AG04449 (cell line): ENCODE results near the gene TUBG1.
"Not testable (repeated sequence)": the region's sequence is repeated elsewhere in the genome, so short reads cannot be mapped to it uniquely, and the experiment has no call there.

Source experiments
- CTCF ChIA-PET: fragments of 350-600 bp; formaldehyde crosslinking; extraction: SDS; loops from one replicate; lab custom pipeline; 2021; ENCODE audit warnings: antibody characterized with exemption; lab: Yijun Ruan, JAX
- POLR2A ChIA-PET: fragments of 400-600, 350-600 bp; formaldehyde crosslinking; extraction: SDS; loops from one replicate; lab custom pipeline; 2020; ENCODE audit warnings: antibody characterized with exemption, inconsistent platforms; lab: Yijun Ruan, JAX
- DNase-seq: peaks from one replicate; pipeline ENCODE4 v3.0.0-alpha.2; 2010; ENCODE audit warnings: low read depth, low spot score
- H3K4me3 ChIP-seq: 2 replicates; pipeline ENCODE4 v1.5.1; 2011; ENCODE audit warnings: low read depth, mild to moderate bottlenecking, control low read depth, low read length
- TF ChIP-seq, protein P1 (sequence below): IDR thresholded peaks from one replicate; pipeline ENCODE4 v1.5.1; 2011; ENCODE audit warnings: mild to moderate bottlenecking, moderate library complexity, low read length, control low read depth, inconsistent platforms; ENCODE audit not compliant: insufficient read depth; ENCODE audit errors: missing control alignments

Gene TUBG1

DNA sequence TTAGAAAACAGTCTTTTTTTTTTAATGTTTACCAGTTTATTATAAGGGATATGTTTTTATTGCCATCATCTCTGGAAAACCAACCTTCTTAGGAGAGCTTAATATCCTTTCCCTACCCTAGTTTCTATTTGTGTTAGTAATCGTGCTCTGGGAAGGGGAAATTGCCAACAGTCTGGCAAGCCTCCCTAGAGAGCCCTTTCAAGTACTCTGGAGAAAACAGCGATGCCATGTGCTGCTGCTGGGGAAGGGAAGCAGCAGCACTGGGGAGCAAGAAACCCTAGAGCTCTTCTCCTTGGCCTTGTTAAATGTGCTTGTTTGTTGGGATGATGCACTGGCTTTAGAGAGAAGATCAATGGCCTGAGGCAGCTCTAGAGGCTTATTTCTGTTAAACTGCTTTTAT, 10.6 kb upstream of the TUBG1 start:
- TF ChIP-seq, protein P1, sequence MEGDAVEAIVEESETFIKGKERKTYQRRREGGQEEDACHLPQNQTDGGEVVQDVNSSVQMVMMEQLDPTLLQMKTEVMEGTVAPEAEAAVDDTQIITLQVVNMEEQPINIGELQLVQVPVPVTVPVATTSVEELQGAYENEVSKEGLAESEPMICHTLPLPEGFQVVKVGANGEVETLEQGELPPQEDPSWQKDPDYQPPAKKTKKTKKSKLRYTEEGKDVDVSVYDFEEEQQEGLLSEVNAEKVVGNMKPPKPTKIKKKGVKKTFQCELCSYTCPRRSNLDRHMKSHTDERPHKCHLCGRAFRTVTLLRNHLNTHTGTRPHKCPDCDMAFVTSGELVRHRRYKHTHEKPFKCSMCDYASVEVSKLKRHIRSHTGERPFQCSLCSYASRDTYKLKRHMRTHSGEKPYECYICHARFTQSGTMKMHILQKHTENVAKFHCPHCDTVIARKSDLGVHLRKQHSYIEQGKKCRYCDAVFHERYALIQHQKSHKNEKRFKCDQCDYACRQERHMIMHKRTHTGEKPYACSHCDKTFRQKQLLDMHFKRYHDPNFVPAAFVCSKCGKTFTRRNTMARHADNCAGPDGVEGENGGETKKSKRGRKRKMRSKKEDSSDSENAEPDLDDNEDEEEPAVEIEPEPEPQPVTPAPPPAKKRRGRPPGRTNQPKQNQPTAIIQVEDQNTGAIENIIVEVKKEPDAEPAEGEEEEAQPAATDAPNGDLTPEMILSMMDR, result no peak
- H3K4me3 ChIP-seq, result no peak overlapping the region
- no peak for DNase-seq
- POLR2A ChIA-PET, result interaction anchor here (0.9 kb wide), 1 partner anchor 11 kb away, joined by 3 read pairs; the partner anchor contains the start of genes RETREG3 and TUBG1
- CTCF ChIA-PET, result interaction anchor here (0.8 to 2.5 kb wide), 4 partner anchors 10 to 21 kb away, joined by 3 to 8 read pairs (median 7); partner anchors contain the start of genes PSMC3IP, RETREG3 and TUBG1

DNA sequence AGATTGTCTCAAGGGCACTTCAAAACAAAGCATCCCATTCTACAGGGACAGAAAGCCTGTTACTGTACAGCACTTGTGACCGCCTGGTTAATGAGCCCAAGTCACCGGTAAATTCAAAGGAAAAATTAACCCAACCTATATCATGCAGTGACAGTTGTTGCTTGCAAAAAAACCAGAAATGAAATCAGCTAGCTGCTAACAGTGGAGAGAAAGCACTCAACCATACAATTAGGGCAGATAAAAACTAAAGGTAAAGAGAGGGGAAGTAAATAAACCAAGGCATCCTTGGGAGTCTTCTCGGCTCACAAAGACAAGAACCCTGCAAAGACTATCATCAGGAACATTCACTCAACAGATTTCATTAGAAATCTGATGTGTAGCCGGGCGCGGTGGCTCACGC, 6.2 kb upstream of the TUBG1 start:
- DNase-seq, result no peak
- POLR2A ChIA-PET, result no interaction called here
- TF ChIP-seq, protein P1, result no peak
- no peak overlapping the region for H3K4me3 ChIP-seq
- CTCF ChIA-PET, result interaction anchor here (3.2 kb wide), 1 partner anchor 25 kb away, joined by 18 read pairs; the partner anchor contains the start of gene PSMC3IP

DNA sequence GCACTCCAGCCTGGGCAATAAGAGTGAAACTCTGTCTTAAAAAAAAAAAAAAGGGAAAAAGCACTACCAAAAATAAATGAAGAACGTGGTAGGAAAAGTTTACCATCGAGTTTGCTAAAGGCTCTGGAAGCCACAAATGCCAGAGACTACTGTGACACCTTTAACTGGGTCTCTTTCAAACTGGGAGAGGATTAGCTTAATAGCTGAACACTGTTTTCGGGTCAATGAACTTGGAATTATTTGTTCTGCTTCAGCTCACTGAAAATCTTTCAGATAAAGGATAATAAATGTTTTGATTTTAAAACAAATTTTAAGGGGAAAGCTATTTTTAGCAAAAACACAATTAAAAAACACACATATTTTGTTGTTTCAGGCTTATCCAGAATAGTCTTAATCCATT, 1.7 kb upstream of the TUBG1 start:
- peak overlapping the region; percentile 96 for H3K4me3 ChIP-seq
- POLR2A ChIA-PET, result interaction anchor here (2.0 kb wide), 1 partner anchor 30 kb away, joined by 6 read pairs; the partner anchor contains the start of gene PSMC3IP
- TF ChIP-seq, protein P1, result no peak
- DNase-seq, result no peak
- CTCF ChIA-PET, result interaction anchor here (0.6 to 2.5 kb wide), 8 partner anchors 27 to 590 kb away, joined by 3 to 19 read pairs (median 4); partner anchors contain the start of genes PLEKHH3, PSMC3IP and RAMP2

DNA sequence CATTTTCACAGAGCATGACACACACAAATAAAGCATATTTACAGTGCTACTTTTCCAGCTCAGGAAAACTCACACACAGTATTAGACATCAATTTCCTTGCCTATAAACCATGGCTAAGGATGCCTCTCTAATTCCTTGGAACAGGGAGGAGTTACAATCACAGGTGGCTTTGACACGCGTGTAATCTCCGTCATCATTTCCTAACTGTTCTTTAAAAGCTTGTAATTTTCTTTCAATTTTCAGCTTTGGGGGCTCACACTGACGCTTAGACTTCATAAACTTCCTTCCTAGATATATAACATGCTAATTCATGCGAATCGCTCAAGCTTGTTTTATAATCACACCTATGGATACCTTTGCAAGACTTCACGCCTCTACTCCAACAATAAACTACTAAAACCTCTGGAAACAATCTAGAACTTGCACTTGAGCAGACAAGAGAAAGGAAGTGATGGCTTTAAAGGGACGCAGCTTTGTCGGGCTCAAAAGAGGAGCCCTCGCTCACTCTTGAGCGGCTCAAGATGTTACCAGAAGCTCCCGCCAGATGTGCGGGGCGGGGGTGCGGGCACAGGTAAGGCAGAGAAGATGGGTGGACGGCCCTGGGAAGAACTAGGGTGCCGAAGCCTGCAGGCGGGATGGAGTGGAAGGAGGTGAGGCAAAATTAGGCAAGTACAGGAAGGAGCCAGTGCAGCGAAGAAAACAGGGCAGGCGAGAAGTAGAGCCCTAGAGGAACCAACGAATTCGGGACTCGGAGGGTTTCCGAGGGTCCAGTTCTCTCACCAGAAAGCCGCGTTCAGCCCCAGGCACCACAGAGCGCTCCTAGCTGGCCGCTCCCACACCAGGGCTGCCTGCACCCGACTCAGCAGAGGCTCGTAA, 940 bp upstream of the TUBG1 start:
- TF ChIP-seq, protein P1, result no peak
- no peak for DNase-seq
- POLR2A ChIA-PET, result interaction anchor here (1.1 to 2.0 kb wide), 6 partner anchors 10 to 75 kb away, joined by 3 to 11 read pairs (median 6); partner anchors contain the start of genes PLEKHH3 and PSMC3IP
- H3K4me3 ChIP-seq, result peak overlapping the region; percentile 96
- CTCF ChIA-PET, result interaction anchor here (0.6 to 2.5 kb wide), 14 partner anchors 9 to 591 kb away, joined by 3 to 19 read pairs (median 5); partner anchors contain the start of genes PLEKHH3, PSMC3IP and RAMP2

DNA sequence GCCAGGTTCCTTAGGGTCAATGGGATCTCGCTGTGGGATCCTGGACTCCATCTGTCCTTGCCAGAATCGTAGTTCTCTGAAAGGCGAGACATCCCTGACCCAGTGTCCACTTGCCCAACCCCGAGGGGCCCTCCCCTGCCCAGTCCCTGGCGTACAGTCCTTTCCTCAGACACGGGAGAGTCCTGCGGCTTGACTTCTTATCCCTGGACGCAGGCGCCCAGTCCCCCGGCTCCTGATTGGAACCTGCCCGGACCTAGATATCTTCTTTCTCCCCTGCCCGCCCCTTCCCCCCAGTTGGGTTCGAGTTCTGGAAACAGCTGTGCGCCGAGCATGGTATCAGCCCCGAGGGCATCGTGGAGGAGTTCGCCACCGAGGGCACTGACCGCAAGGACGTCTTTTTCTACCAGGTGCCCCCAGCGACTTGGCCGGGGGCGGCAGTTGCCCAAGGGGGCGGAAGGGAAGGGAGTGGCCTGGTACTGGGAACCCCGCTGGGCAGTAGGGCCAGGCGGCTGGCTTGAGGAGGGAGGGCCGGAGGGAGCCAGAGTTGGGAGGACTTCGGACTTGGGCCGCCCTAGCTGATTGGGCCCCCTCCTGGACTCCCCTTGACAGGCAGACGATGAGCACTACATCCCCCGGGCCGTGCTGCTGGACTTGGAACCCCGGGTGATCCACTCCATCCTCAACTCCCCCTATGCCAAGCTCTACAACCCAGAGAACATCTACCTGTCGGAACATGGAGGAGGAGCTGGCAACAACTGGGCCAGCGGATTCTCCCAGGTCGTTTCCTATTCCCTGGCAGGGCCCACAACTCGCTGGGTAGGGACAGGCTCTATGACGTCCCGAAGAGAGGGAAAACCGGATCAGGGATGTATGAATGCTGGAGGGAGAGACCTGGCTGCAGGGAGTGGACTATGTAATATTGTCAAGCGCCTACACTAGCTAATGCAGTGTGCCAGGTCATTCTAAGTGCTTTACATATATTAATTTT, 625 bp downstream of the TUBG1 start:
- peak overlapping the region; percentile 89 for H3K4me3 ChIP-seq
- ChIA-PET CTCF (interaction anchor here (1.0 to 2.5 kb wide), 8 partner anchors 9 to 153 kb away, joined by 3 to 8 read pairs (median 5); no protein-coding TSS in a partner anchor), POLR2A (interaction anchor here (0.8 to 2.0 kb wide), 6 partner anchors 8 to 73 kb away, joined by 3 to 11 read pairs (median 4); partner anchors contain the start of genes PLEKHH3 and PSMC3IP)
- not testable (repeated sequence) for DNase-seq

DNA sequence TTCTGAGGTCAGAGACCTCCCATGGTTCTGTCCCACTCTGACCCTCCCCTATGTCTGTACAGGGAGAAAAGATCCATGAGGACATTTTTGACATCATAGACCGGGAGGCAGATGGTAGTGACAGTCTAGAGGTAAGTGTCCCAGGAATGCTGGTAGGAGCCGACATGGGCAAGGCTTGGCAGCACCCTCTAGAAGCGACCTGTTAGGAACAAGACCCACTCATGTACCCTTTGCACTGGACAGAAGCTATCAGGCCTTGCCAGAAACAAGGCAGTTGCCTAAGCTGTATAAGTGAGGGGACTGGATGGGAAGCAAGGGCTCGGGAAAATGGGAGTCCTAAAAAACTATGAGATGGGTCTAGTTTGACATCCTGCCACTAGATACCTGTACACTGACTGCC, 2.5 kb downstream of the TUBG1 start:
- ChIA-PET POLR2A (no interaction called here), CTCF (interaction anchor here (1.0 kb wide), 1 partner anchor 69 kb away, joined by 4 read pairs; no protein-coding TSS in a partner anchor)
- H3K4me3 ChIP-seq, result no peak overlapping the region
- TF ChIP-seq, protein P1, result no peak
- no peak for DNase-seq
